WTC11 (cell line): Measurements from ENCODE around the gene OPCML. TPM values are rescaled to one million over a fixed set of nuclear protein-coding genes. Genes with fewer than 3 reads are reported as not detected.

ENCODE experiments used
- ATAC-seq: fragments of 200-7000 bp; cut with Tn5 transposase; 2 replicates; pipeline ENCODE4 v1.10.0; 2021; ENCODE audit warnings: mild to moderate bottlenecking, moderate library complexity
- CTCF ChIA-PET: fragments of 300-600 bp; sonication (Branson Sonifier 250); formaldehyde crosslinking; loops from one replicate; lab custom pipeline; 2021; ENCODE audit warnings: antibody characterized with exemption; lab: Charles Lee
- POLR2A ChIA-PET: fragments of 350-600 bp; sonication (Branson Sonifier 250); formaldehyde crosslinking; loops from one replicate; lab custom pipeline; 2021; ENCODE audit warnings: antibody characterized with exemption; lab: Charles Lee
- DNase-seq: peaks from one replicate; pipeline ENCODE4 v3.0.0; 2021; ENCODE audit warnings: low spot score
- H3K27ac Mint-ChIP-seq: 2 replicates; pipeline ENCODE4 v1.8.0; 2021; ENCODE audit warnings: mixed read lengths
- H3K27me3 Mint-ChIP-seq: 2 replicates; pipeline ENCODE4 v1.8.0; 2021; ENCODE audit warnings: low read depth, mild to moderate bottlenecking, moderate library complexity, mixed read lengths
- H3K36me3 Mint-ChIP-seq: 2 replicates; pipeline ENCODE4 v1.8.0; 2021; ENCODE audit warnings: mixed read lengths
- H3K4me1 Mint-ChIP-seq: 2 replicates; pipeline ENCODE4 v1.8.0; 2022; ENCODE audit warnings: mixed read lengths
- H3K4me3 Mint-ChIP-seq: 2 replicates; pipeline ENCODE4 v1.8.0; 2021; ENCODE audit warnings: mild to moderate bottlenecking, moderate library complexity, mixed read lengths
- H3K9me3 Mint-ChIP-seq: 2 replicates; pipeline ENCODE4 v1.8.0; 2021; ENCODE audit warnings: mixed read lengths
- EMX1 ChIP-seq: fragments of 250-450 bp; sonication (Bioruptor Pico); IDR thresholded peaks from 2 replicates; pipeline ENCODE4 v1.8.0; 2021; ENCODE audit warnings: mild to moderate bottlenecking
- JAZF1 ChIP-seq: fragments of 250-450 bp; sonication (Bioruptor Pico); IDR thresholded peaks from 2 replicates; pipeline ENCODE4 v1.9.0; 2021; ENCODE audit warnings: moderate library complexity, mild to moderate bottlenecking, inconsistent platforms
- MXD4 ChIP-seq: fragments of 250-450 bp; sonication (Bioruptor Pico); IDR thresholded peaks from 2 replicates; pipeline ENCODE4 v1.8.0; 2021; ENCODE audit warnings: mild to moderate bottlenecking, moderate library complexity, borderline replicate concordance
- MYBL2 ChIP-seq: sonication (generic); formaldehyde crosslinking; IDR thresholded peaks from 2 replicates; pipeline ENCODE4 v1.8.1; 2023; ENCODE audit warnings: mild to moderate bottlenecking, moderate library complexity, missing genetic modification reagents
- NFATC4 ChIP-seq: fragments of 250-450 bp; sonication (Bioruptor Pico); IDR thresholded peaks from 2 replicates; pipeline ENCODE4 v1.9.0; 2021; ENCODE audit warnings: mild to moderate bottlenecking
- NR3C1 ChIP-seq: sonication (generic); formaldehyde crosslinking; conservative IDR thresholded peaks from 2 replicates; pipeline ENCODE4 v1.8.1; 2023; ENCODE audit warnings: low read depth, mild to moderate bottlenecking, missing genetic modification reagents
- SMAD4 ChIP-seq: sonication (generic); formaldehyde crosslinking; IDR thresholded peaks from 2 replicates; pipeline ENCODE4 v1.8.0; 2022; ENCODE audit warnings: mild to moderate bottlenecking, missing genetic modification reagents
- ZNF317 ChIP-seq: sonication (generic); formaldehyde crosslinking; IDR thresholded peaks from 2 replicates; pipeline ENCODE4 v1.8.1; 2023; ENCODE audit warnings: low read depth, mild to moderate bottlenecking, moderate library complexity, missing genetic modification reagents, borderline replicate concordance
- ZNF671 ChIP-seq: fragments of 250-450 bp; sonication (Bioruptor Pico); IDR thresholded peaks from 2 replicates; pipeline ENCODE4 v1.8.0; 2021; ENCODE audit warnings: mild to moderate bottlenecking
- total RNA-seq: library from RNA; stranded (reverse); gene quantifications from 3 replicates; pipeline ENCODE4 v1.2.3, GENCODE V29; 2021
- TF ChIP-seq, protein P1 (sequence below): sonication (generic); formaldehyde crosslinking; IDR thresholded peaks from 2 replicates; pipeline ENCODE4 v1.8.1; 2023; ENCODE audit warnings: mild to moderate bottlenecking, moderate library complexity, missing genetic modification reagents
- TF ChIP-seq, protein P2 (sequence below): sonication (generic); formaldehyde crosslinking; IDR thresholded peaks from 2 replicates; pipeline ENCODE4 v1.8.0; 2022; ENCODE audit warnings: missing genetic modification reagents
- TF ChIP-seq, protein P3 (sequence below): fragments of 250-450 bp; sonication (Bioruptor Pico); IDR thresholded peaks from 2 replicates; pipeline ENCODE4 v1.9.0; 2021; ENCODE audit warnings: mild to moderate bottlenecking
- TF ChIP-seq, protein P4 (sequence below): sonication (generic); formaldehyde crosslinking; IDR thresholded peaks from 2 replicates; pipeline ENCODE4 v1.8.1; 2023; ENCODE audit warnings: mild to moderate bottlenecking, missing genetic modification reagents, moderate library complexity
- TF ChIP-seq, protein P5 (sequence below): sonication (generic); formaldehyde crosslinking; conservative IDR thresholded peaks from 2 replicates; pipeline ENCODE4 v1.8.1; 2022; ENCODE audit warnings: mild to moderate bottlenecking, missing genetic modification reagents
- TF ChIP-seq, protein P6 (sequence below): sonication (generic); formaldehyde crosslinking; IDR thresholded peaks from 2 replicates; pipeline ENCODE4 v1.8.1; 2022; ENCODE audit warnings: mild to moderate bottlenecking, moderate library complexity, missing genetic modification reagents

OPCML gene
- total RNA-seq, 1 experiment from 2014 or later: 1.5 TPM

DNA sequence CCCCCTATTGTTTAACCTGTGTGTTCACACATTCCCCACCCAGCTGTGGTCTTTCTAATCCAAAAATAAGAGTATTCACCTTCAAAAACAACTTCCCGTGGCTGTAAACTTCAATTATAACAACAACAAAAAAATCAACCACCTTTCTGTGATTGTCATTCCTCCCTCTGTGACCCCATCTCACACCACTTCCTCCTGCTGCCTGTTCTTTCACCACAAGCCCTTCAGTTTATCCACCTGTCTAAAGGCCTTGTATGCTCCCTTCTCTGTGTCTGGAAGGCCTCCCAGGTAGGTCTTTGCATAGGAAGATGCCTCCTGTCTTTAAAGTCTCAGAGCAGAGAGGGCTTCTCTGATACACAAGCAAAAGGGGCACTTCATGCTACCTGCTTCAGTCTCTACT, 707.7 kb downstream of the OPCML start (continued):
- TF ChIP-seq, protein P1, sequence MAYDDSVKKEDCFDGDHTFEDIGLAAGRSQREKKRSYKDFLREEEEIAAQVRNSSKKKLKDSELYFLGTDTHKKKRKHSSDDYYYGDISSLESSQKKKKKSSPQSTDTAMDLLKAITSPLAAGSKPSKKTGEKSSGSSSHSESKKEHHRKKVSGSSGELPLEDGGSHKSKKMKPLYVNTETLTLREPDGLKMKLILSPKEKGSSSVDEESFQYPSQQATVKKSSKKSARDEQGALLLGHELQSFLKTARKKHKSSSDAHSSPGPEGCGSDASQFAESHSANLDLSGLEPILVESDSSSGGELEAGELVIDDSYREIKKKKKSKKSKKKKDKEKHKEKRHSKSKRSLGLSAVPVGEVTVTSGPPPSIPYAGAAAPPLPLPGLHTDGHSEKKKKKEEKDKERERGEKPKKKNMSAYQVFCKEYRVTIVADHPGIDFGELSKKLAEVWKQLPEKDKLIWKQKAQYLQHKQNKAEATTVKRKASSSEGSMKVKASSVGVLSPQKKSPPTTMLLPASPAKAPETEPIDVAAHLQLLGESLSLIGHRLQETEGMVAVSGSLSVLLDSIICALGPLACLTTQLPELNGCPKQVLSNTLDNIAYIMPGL (CRISPR knock-in tag): no peak
- TF ChIP-seq, protein P2, sequence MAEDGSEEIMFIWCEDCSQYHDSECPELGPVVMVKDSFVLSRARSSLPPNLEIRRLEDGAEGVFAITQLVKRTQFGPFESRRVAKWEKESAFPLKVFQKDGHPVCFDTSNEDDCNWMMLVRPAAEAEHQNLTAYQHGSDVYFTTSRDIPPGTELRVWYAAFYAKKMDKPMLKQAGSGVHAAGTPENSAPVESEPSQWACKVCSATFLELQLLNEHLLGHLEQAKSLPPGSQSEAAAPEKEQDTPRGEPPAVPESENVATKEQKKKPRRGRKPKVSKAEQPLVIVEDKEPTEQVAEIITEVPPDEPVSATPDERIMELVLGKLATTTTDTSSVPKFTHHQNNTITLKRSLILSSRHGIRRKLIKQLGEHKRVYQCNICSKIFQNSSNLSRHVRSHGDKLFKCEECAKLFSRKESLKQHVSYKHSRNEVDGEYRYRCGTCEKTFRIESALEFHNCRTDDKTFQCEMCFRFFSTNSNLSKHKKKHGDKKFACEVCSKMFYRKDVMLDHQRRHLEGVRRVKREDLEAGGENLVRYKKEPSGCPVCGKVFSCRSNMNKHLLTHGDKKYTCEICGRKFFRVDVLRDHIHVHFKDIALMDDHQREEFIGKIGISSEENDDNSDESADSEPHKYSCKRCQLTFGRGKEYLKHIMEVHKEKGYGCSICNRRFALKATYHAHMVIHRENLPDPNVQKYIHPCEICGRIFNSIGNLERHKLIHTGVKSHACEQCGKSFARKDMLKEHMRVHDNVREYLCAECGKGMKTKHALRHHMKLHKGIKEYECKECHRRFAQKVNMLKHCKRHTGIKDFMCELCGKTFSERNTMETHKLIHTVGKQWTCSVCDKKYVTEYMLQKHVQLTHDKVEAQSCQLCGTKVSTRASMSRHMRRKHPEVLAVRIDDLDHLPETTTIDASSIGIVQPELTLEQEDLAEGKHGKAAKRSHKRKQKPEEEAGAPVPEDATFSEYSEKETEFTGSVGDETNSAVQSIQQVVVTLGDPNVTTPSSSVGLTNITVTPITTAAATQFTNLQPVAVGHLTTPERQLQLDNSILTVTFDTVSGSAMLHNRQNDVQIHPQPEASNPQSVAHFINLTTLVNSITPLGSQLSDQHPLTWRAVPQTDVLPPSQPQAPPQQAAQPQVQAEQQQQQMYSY (CRISPR knock-in tag): no peak
- TF ChIP-seq JAZF1 (CRISPR knock-in tag): no peak

DNA sequence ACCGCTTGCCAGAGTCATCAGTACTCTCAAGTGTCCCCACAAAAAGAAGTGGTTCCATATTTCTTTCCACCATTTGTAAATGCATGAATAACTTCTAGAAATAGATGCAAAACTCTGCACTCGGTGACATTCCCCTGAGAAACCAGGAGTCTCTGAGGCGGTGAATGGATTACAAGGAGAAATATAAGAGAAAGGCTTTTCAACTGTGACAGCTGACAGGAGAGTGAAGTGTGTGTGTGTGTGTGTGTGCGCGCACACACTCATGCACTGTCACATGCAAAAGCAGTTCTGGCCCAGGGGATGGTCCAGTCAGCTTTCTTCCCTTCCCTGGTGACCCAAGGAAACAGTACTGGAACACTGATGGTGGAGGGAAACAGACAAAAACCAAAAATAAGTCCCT, 710.0 kb downstream of the OPCML start:
- ATAC-seq: no peak

DNA sequence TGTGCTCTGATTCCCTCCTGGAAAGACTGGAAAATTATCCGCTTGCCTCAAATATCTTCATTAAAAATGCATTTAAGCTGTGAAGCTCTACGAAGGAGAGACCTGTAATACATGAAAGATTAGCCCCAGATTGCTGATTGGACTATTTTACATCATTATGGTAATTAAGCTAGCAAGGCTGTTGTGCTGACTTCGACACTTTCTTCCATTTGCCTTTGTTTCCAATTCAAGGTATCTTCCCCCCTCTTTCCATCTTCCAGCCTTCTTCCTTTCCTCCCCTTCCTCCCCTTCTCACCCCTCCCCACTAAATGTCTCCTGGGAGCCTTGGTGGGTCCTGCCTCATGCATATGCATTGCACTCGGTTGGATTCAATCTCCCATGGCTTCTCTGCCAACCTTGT, 710.8 kb downstream of the OPCML start:
- POLR2A ChIA-PET: no interaction called here
- Mint-ChIP-seq H3K4me3 (no peak overlapping the region), H3K27me3 (no peaks in the 10 kb centered on the region), H3K36me3 (no peaks in the 10 kb centered on the region), H3K27ac (no peak overlapping the region)
- no peak for DNase-seq
- CTCF ChIA-PET: interaction anchor here (1.2 kb wide), 1 partner anchor 120 kb away, joined by 5 read pairs; no protein-coding TSS in a partner anchor
- TF ChIP-seq ZNF671 (no peak), MXD4 (no peak), MYBL2 (CRISPR knock-in tag) (no peak), SMAD4 (no peak), NR3C1 (CRISPR knock-in tag) (no peak), ZNF317 (CRISPR knock-in tag) (no peak)
- TF ChIP-seq, protein P3, sequence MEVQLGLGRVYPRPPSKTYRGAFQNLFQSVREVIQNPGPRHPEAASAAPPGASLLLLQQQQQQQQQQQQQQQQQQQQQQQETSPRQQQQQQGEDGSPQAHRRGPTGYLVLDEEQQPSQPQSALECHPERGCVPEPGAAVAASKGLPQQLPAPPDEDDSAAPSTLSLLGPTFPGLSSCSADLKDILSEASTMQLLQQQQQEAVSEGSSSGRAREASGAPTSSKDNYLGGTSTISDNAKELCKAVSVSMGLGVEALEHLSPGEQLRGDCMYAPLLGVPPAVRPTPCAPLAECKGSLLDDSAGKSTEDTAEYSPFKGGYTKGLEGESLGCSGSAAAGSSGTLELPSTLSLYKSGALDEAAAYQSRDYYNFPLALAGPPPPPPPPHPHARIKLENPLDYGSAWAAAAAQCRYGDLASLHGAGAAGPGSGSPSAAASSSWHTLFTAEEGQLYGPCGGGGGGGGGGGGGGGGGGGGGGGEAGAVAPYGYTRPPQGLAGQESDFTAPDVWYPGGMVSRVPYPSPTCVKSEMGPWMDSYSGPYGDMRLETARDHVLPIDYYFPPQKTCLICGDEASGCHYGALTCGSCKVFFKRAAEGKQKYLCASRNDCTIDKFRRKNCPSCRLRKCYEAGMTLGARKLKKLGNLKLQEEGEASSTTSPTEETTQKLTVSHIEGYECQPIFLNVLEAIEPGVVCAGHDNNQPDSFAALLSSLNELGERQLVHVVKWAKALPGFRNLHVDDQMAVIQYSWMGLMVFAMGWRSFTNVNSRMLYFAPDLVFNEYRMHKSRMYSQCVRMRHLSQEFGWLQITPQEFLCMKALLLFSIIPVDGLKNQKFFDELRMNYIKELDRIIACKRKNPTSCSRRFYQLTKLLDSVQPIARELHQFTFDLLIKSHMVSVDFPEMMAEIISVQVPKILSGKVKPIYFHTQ (CRISPR knock-in tag): no peak
- TF ChIP-seq, protein P4, sequence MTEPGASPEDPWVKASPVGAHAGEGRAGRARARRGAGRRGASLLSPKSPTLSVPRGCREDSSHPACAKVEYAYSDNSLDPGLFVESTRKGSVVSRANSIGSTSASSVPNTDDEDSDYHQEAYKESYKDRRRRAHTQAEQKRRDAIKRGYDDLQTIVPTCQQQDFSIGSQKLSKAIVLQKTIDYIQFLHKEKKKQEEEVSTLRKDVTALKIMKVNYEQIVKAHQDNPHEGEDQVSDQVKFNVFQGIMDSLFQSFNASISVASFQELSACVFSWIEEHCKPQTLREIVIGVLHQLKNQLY (CRISPR knock-in tag): no peak
- TF ChIP-seq, protein P5, sequence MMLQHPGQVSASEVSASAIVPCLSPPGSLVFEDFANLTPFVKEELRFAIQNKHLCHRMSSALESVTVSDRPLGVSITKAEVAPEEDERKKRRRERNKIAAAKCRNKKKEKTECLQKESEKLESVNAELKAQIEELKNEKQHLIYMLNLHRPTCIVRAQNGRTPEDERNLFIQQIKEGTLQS (CRISPR knock-in tag): no peak
- TF ChIP-seq, protein P6, sequence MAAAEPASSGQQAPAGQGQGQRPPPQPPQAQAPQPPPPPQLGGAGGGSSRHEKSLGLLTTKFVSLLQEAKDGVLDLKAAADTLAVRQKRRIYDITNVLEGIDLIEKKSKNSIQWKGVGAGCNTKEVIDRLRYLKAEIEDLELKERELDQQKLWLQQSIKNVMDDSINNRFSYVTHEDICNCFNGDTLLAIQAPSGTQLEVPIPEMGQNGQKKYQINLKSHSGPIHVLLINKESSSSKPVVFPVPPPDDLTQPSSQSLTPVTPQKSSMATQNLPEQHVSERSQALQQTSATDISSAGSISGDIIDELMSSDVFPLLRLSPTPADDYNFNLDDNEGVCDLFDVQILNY (CRISPR knock-in tag): no peak
- TF ChIP-seq, all 79 proteins: peak for 0
- Mint-ChIP-seq H3K9me3 (no peaks in the 10 kb centered on the region), H3K4me1 (peaks cover 13% of the 10 kb centered on the region)
- no peak for ATAC-seq

More for the DNA sequence above, 710.0 kb downstream of the OPCML start:
- Mint-ChIP-seq H3K36me3 (no peaks in the 10 kb centered on the region), H3K9me3 (no peaks in the 10 kb centered on the region), H3K4me1 (peaks cover 13% of the 10 kb centered on the region), H3K27ac (no peak overlapping the region), H3K27me3 (no peaks in the 10 kb centered on the region), H3K4me3 (no peak overlapping the region)
- CTCF ChIA-PET: interaction anchor here (1.1 kb wide), 1 partner anchor 121 kb away, joined by 3 read pairs; no protein-coding TSS in a partner anchor
- TF ChIP-seq EMX1 (CRISPR knock-in tag) (no peak), NR3C1 (CRISPR knock-in tag) (no peak), NFATC4 (CRISPR knock-in tag) (no peak)
- DNase-seq: no peak
- POLR2A ChIA-PET: no interaction called here
